IMR-90 (cell line): ENCODE measurements around the gene NOX4. TPM values are rescaled to one million over a fixed set of nuclear protein-coding genes. Genes with fewer than 3 reads are reported as not detected.

Source experiments
- ATAC-seq: fragments of 200-7000 bp; cut with Tn5 transposase; 2 replicates; pipeline ENCODE4 v1.9.1; 2020; ENCODE audit warnings: low read depth, mild to moderate bottlenecking, moderate library complexity
- BruUV-seq: library from RNA; stranded (reverse); fragments of 400-500 nt; replicated peaks from 2 replicates; lab custom pipeline; 2021; lab: Mats Ljungman, UMichigan
- CTCF ChIA-PET: fragments of 300-600 bp; formaldehyde crosslinking; extraction: SDS; loops from one replicate; lab custom pipeline; 2021; ENCODE audit warnings: antibody characterized with exemption; lab: Yijun Ruan, JAX
- POLR2A ChIA-PET: fragments of 300-600 bp; sonication (Branson Sonifier 250); formaldehyde crosslinking; loops from one replicate; lab custom pipeline; 2022; ENCODE audit warnings: antibody characterized with exemption; ENCODE audit not compliant: unreplicated experiment; lab: Charles Lee
- DNase-seq: peaks from one replicate; pipeline ENCODE4 v3.0.0; 2013
- H2AFZ ChIP-seq: replicated peaks from 2 replicates; pipeline ENCODE3; 2013; ENCODE audit warnings: low read length, mild to moderate bottlenecking; ENCODE audit not compliant: poor library complexity
- H2AK5ac ChIP-seq: 2 replicates; pipeline ENCODE4 v1.6.1; 2013; ENCODE audit warnings: low read depth, low read length, inconsistent platforms
- H2AK9ac ChIP-seq: replicated peaks from 2 replicates; pipeline ENCODE3; 2013; ENCODE audit warnings: mild to moderate bottlenecking, low read depth, low read length, moderate library complexity; ENCODE audit not compliant: poor library complexity
- H2BK120ac ChIP-seq: 2 replicates; pipeline ENCODE4 v1.6.1; 2013; ENCODE audit warnings: low read depth, low read length, inconsistent platforms
- H2BK15ac ChIP-seq: 3 replicates; pipeline ENCODE4 v1.6.1; 2013; ENCODE audit warnings: low read depth, low read length, inconsistent platforms
- H2BK20ac ChIP-seq: 2 replicates; pipeline ENCODE4 v1.6.1; 2013; ENCODE audit warnings: low read depth, mild to moderate bottlenecking, inconsistent platforms, low read length, moderate library complexity
- H2BK5ac ChIP-seq: 2 replicates; pipeline ENCODE4 v1.6.1; 2013; ENCODE audit warnings: mild to moderate bottlenecking, low read depth, low read length, inconsistent platforms; ENCODE audit not compliant: poor library complexity, severe bottlenecking
- H3K14ac ChIP-seq: replicated peaks from 2 replicates; pipeline ENCODE4 v1.6.1; 2013; ENCODE audit warnings: low read depth, low read length, inconsistent platforms
- H3K18ac ChIP-seq: 2 replicates; pipeline ENCODE4 v1.6.1; 2013; ENCODE audit warnings: low read depth, low read length, control low read depth
- H3K23ac ChIP-seq: 2 replicates; pipeline ENCODE4 v1.6.1; 2013; ENCODE audit warnings: low read depth, low read length, inconsistent platforms
- H3K27ac ChIP-seq: 2 replicates; pipeline ENCODE4 v1.5.1; 2013; ENCODE audit warnings: mild to moderate bottlenecking, control low read depth, low read length; ENCODE audit not compliant: insufficient read depth
- H3K27me3 ChIP-seq: 2 replicates; pipeline ENCODE4 v1.6.1; 2013; ENCODE audit warnings: low read length; ENCODE audit not compliant: control insufficient read depth, insufficient read depth
- H3K36me3 ChIP-seq: 2 replicates; pipeline ENCODE4 v1.6.1; 2013; ENCODE audit warnings: low read length, mixed read lengths; ENCODE audit not compliant: control insufficient read depth, insufficient read depth
- H3K4ac ChIP-seq: 2 replicates; pipeline ENCODE4 v1.6.1; 2013; ENCODE audit warnings: low read depth, low read length, inconsistent platforms
- H3K4me1 ChIP-seq: 2 replicates; pipeline ENCODE4 v1.6.1; 2013; ENCODE audit warnings: low read length, mixed read lengths; ENCODE audit not compliant: control insufficient read depth, insufficient read depth
- H3K4me2 ChIP-seq: 2 replicates; pipeline ENCODE4 v1.6.1; 2013; ENCODE audit warnings: low read depth, mild to moderate bottlenecking, control low read depth, low read length, moderate library complexity
- H3K4me3 ChIP-seq: 2 replicates; pipeline ENCODE4 v1.5.1; 2013; ENCODE audit warnings: low read depth, mild to moderate bottlenecking, control low read depth, low read length, moderate library complexity; ENCODE audit not compliant: insufficient read depth
- H3K56ac ChIP-seq: 2 replicates; pipeline ENCODE4 v1.6.1; 2013; ENCODE audit warnings: low read length, inconsistent platforms; ENCODE audit not compliant: insufficient read depth; ENCODE audit errors: extremely low read depth
- H3K79me1 ChIP-seq, 2 experiments: 2 replicates each; pipeline ENCODE4 v1.6.1; 2013; ENCODE audit warnings: low read length in 2 of 2, inconsistent platforms in 1 of 2, low read depth in 1 of 2
- H3K9ac ChIP-seq: 2 replicates; pipeline ENCODE4 v1.6.1; 2013; ENCODE audit warnings: low read depth, low read length, control low read depth
- H3K9me1 ChIP-seq: 2 replicates; pipeline ENCODE4 v1.6.1; 2013; ENCODE audit warnings: low read length, inconsistent platforms; ENCODE audit not compliant: insufficient read depth
- H3K9me3 ChIP-seq: 2 replicates; pipeline ENCODE4 v1.6.1; 2013; ENCODE audit warnings: low read length; ENCODE audit not compliant: control insufficient read depth, insufficient read depth
- H4K20me1 ChIP-seq: 2 replicates; pipeline ENCODE4 v1.6.1; 2013; ENCODE audit warnings: low read length, inconsistent platforms; ENCODE audit not compliant: insufficient read depth
- H4K5ac ChIP-seq: 2 replicates; pipeline ENCODE4 v1.6.1; 2013; ENCODE audit warnings: mild to moderate bottlenecking, low read depth, low read length, control low read depth
- H4K8ac ChIP-seq, 2 experiments: 2 replicates each; pipeline ENCODE4 v1.6.1; 2013; ENCODE audit warnings: low read depth in 2 of 2, low read length in 2 of 2, control low read depth in 1 of 2, inconsistent platforms in 1 of 2
- H4K91ac ChIP-seq: 2 replicates; pipeline ENCODE4 v1.6.1; 2013; ENCODE audit warnings: low read depth, low read length, inconsistent platforms; ENCODE audit not compliant: insufficient read depth
- USF2 ChIP-seq: fragments of 150-350 bp; IDR thresholded peaks from 2 replicates; pipeline ENCODE4 v1.6.1; 2017; ENCODE audit warnings: mild to moderate bottlenecking, antibody characterized with exemption, low read length, low read depth
- WGBS, 2 experiments: methylation state at CpG; one replicate each; pipeline versions ENCODE4 v1.1.5 to v1.1.7; 2013; ENCODE audit warnings: missing lambda C conversion rate in 2 of 2; ENCODE audit not compliant: insufficient read length in 1 of 2; ENCODE audit errors: extremely low coverage in 2 of 2; 5-methylcytosine and 5-hydroxymethylcytosine counted together
- dilution Hi-C: fragments of 300-500 bp; cut with HindIII; formaldehyde crosslinking; loops from one replicate; pipeline ENCODE4 v1.14.3; 2018; ENCODE audit warnings: low sequenced_read_pairs; ENCODE audit not compliant: unreplicated experiment
- in situ Hi-C: fragments of 300-500 bp; cut with MboI; formaldehyde crosslinking; loops from 3 replicates; pipeline ENCODE4 v1.14.3; 2019; ENCODE audit warnings: low sequenced_read_pairs, inconsistent platforms, mixed read lengths
- intact Hi-C: fragments of 100-400 bp; cut with micrococcal nuclease; formaldehyde crosslinking; loops from 2 replicates; pipeline ENCODE4 v1.10.0; 2022
- polyA plus RNA-seq, 3 experiments: library from polyadenylated mRNA; depleted of rRNA; stranded (reverse); fragments of >200 nt; gene quantifications; 2 replicates each; pipeline ENCODE4 v1.2.3, GENCODE V29; 2012; ENCODE audit warnings: low replicate concordance in 1 of 3
- total RNA-seq: library from RNA; depleted of rRNA; stranded (reverse); fragments of >200 nt; gene quantifications from 2 replicates; pipeline ENCODE4 v1.2.3, GENCODE V29; 2012

NOX4 gene
- total and polyA plus RNA-seq, 2 of the 4 experiments (the other 2 are of a cell fraction): 4.7 to 11.7 TPM

GRCh38 chr11:89508544-89508943 lies 17.4 kb upstream of the NOX4 start:
- H2BK120ac ChIP-seq: no peak overlapping the region
- TF ChIP-seq USF2: no peak
- no peak overlapping the region for H2BK15ac ChIP-seq
- no peaks in the 10 kb centered on the region; the same call in 1 of the 2 replicates for H3K9me1 ChIP-seq
- dilution Hi-C loops: no loop called here
- no peak overlapping the region for H3K9ac ChIP-seq
- no peak overlapping the region for H2AK9ac ChIP-seq
- no peak for ATAC-seq
- intact Hi-C loops: no loop called here
- peak overlapping the region; percentile 14; the same call in 1 of the 2 replicates for H3K18ac ChIP-seq
- H3K9me3 ChIP-seq: no peaks in the 10 kb centered on the region
- no peaks in the 10 kb centered on the region for H4K20me1 ChIP-seq
- no CpG with 5 or more reads among the region's 5 CpGs for WGBS, 2 experiments
- H3K36me3 ChIP-seq: no peaks in the 10 kb centered on the region
- H4K8ac ChIP-seq: no peak overlapping the region
- ChIA-PET POLR2A (no interaction called here), CTCF (no interaction called here)
- no peak for DNase-seq
- no peak overlapping the region for H3K23ac ChIP-seq
- no peak overlapping the region for H3K56ac ChIP-seq
- no peak overlapping the region for H3K4me2 ChIP-seq
- H3K4me1 ChIP-seq: peaks cover 1% of the 10 kb centered on the region; the same call in 1 of the 2 replicates
- no peak overlapping the region for H3K4me3 ChIP-seq
- no peak overlapping the region for H4K91ac ChIP-seq
- no peak overlapping the region for H3K14ac ChIP-seq
- no peak overlapping the region for H2BK5ac ChIP-seq
- no TSS peak for BruUV-seq
- no peak overlapping the region for H3K4ac ChIP-seq
- no peak overlapping the region for H2AFZ ChIP-seq
- no peak overlapping the region for H2BK20ac ChIP-seq
- H3K79me1 ChIP-seq: no peaks in the 10 kb centered on the region
- in situ Hi-C loops: no loop called here
- no peak overlapping the region for H3K27ac ChIP-seq
- H3K27me3 ChIP-seq: no peaks in the 10 kb centered on the region
- H4K5ac ChIP-seq: no peak overlapping the region; the same call in 1 of the 2 replicates
- no peak overlapping the region for H2AK5ac ChIP-seq
